GM12874 (cell line): ENCODE data around the gene PGLYRP2.

Source experiments
- TF ChIP-seq, protein P1 (sequence below): IDR thresholded peaks from 2 replicates; pipeline ENCODE4 v1.5.1; 2011; ENCODE audit warnings: low read depth, mild to moderate bottlenecking, control low read depth, low read length, moderate library complexity; ENCODE audit not compliant: insufficient read depth

Gene PGLYRP2

GRCh38 chr19:15432629-15433518, 46.4 kb downstream of the PGLYRP2 start:
- TF ChIP-seq, protein P1, sequence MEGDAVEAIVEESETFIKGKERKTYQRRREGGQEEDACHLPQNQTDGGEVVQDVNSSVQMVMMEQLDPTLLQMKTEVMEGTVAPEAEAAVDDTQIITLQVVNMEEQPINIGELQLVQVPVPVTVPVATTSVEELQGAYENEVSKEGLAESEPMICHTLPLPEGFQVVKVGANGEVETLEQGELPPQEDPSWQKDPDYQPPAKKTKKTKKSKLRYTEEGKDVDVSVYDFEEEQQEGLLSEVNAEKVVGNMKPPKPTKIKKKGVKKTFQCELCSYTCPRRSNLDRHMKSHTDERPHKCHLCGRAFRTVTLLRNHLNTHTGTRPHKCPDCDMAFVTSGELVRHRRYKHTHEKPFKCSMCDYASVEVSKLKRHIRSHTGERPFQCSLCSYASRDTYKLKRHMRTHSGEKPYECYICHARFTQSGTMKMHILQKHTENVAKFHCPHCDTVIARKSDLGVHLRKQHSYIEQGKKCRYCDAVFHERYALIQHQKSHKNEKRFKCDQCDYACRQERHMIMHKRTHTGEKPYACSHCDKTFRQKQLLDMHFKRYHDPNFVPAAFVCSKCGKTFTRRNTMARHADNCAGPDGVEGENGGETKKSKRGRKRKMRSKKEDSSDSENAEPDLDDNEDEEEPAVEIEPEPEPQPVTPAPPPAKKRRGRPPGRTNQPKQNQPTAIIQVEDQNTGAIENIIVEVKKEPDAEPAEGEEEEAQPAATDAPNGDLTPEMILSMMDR = no peak

GRCh38 chr19:15432018-15432494, 47.2 kb downstream of the PGLYRP2 start:
- TF ChIP-seq, protein P1 = no peak

DNA sequence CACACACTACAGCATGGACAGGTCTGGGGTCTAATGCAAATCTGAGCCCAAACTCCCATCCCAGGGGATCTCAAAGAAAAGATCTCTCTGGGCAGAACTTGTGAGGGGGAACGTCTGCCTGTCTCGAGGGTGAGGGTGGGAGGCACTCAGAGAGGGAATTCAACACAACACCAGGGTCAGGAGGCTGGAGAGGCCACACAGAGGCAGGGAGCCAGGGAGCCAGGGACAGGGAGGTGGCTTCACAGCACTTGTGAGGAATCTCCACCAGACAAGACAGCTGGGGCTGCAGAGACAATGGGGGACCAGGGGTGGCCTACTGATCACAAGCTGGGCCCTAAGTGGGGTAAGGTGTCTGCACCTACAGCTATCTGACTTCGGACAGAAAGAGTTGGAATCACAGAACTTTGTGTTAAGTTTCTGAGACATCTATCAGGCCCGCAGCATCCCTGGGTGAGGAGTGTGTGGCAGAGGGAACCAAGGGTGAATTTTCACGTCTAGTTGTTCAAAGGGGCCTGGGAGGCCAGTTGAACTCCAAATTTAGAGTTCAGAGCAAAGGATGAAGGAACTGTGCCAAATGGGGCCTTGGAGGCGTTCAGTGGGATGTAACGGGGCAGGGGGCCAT, 47.8 kb downstream of the PGLYRP2 start:
- TF ChIP-seq, protein P1 = no peak

GRCh38 chr19:15430526-15431120, 48.7 kb downstream of the PGLYRP2 start:
- TF ChIP-seq, protein P1 = no peak

DNA sequence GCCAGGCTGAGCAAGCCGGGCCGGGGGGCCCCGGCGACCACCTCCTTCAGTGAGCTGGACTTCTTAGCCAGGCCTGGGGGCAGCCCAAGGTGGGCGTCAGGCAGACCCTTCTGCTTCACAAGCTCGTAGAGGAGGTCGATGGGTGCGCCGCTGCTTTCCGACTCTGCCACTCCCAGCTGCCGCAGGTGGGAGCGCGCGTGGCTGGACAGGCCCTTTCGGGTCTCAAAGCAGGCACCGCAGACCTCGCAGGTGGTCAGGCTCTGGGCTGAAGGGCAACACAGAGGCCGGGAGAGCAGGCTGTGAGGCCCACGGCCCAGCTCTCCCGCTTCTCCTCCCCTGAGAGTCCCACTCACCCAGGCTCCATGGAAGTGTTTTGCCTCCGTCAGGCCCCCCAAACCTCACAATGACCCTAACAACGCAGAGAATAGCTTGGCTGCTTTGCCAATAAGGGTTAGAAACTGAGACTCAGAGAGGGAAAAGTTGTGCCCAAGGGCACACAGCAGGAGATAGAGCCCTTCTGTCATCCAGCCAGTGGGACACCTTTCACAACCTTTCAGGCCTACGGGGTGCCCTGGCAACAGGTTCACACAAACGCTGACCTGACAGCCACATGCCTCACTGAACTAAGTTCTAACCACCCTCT, 49.4 kb downstream of the PGLYRP2 start:
- TF ChIP-seq, protein P1 = no peak

DNA sequence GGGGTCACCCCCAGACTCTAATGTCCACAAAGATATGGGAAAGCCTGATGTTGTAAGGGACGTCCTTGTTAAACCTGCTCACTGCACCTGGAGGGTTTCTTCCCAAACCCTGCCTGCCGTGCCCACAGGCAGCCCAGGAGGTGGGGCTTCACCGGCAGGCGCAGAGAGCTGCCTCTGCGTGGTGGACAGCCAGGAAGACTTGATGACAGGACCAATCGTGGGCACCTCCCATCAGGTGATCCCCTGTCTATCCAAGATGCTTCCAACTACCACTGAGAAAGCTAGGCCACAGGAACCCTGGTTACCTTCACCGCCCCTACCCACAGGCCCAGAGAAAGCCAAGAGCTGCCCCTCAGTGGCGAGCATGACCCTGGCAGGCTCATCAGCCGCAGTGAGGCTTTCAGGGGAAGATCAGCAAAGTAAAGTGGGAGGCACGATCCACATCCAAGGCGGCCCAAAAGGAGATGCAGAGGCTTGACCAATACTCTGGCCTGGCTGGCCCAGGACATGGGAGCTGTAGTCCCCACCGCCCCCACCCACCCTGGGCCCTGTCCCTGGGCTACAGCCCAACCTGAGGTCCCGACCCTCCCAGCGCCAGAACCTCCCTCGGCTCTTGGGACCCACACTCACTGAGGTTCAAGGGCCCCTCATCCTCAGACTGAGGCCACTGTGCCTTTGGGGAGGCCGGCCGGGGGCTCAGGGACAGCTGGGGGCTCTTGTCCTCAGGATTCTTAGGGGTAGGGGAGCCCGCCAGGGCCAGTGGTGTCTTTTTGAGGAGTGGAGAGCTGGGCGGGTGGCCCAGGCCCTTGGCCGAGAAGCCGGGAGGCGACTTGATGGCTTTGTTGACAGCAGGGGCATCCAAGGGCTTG, 50.1 kb downstream of the PGLYRP2 start:
- TF ChIP-seq, protein P1 = no peak
